GM12874 (cell line): Measurements from ENCODE around the gene ECE1.

Experiments
- TF ChIP-seq, protein P1 (sequence below): IDR thresholded peaks from 2 replicates; pipeline ENCODE4 v1.5.1; 2011; ENCODE audit warnings: low read depth, mild to moderate bottlenecking, control low read depth, low read length, moderate library complexity; ENCODE audit not compliant: insufficient read depth

ECE1 gene

DNA sequence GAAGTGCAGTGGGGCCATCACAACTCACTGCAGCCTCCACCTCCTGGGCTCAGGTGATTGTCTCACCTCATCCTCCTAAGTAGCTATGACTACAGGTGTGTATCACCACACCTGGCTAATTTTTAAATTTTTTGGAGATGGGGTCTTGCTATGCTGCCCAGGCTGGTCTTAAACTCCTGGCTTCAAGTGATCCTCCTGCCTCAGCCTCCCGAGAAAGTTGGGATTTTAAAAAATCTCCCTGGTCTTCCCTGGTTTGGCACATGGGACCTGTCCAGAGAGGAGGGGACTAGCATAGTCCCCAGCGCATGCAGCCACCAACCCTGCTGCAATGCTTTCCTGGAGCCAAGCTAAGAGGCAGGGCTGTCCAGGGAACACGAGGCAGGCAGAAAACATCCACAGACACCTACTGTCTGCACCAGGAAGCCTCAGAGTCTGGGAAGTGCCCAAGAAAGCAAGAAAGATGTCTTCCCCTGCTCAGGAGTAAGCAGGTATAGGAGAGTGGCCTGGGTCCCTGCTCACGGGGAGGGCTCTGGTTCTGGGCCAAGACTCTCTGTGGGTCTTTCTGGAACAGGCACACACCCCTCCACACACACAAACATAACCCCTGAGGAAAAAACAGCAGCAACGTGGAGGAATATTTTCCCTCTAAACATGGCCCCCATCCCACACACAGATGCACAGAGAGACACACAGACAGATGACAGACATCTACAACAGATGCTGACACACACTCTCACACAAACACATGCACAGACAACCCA, 30.8 kb downstream of the ECE1 start:
- TF ChIP-seq, protein P1, sequence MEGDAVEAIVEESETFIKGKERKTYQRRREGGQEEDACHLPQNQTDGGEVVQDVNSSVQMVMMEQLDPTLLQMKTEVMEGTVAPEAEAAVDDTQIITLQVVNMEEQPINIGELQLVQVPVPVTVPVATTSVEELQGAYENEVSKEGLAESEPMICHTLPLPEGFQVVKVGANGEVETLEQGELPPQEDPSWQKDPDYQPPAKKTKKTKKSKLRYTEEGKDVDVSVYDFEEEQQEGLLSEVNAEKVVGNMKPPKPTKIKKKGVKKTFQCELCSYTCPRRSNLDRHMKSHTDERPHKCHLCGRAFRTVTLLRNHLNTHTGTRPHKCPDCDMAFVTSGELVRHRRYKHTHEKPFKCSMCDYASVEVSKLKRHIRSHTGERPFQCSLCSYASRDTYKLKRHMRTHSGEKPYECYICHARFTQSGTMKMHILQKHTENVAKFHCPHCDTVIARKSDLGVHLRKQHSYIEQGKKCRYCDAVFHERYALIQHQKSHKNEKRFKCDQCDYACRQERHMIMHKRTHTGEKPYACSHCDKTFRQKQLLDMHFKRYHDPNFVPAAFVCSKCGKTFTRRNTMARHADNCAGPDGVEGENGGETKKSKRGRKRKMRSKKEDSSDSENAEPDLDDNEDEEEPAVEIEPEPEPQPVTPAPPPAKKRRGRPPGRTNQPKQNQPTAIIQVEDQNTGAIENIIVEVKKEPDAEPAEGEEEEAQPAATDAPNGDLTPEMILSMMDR, result no peak

DNA sequence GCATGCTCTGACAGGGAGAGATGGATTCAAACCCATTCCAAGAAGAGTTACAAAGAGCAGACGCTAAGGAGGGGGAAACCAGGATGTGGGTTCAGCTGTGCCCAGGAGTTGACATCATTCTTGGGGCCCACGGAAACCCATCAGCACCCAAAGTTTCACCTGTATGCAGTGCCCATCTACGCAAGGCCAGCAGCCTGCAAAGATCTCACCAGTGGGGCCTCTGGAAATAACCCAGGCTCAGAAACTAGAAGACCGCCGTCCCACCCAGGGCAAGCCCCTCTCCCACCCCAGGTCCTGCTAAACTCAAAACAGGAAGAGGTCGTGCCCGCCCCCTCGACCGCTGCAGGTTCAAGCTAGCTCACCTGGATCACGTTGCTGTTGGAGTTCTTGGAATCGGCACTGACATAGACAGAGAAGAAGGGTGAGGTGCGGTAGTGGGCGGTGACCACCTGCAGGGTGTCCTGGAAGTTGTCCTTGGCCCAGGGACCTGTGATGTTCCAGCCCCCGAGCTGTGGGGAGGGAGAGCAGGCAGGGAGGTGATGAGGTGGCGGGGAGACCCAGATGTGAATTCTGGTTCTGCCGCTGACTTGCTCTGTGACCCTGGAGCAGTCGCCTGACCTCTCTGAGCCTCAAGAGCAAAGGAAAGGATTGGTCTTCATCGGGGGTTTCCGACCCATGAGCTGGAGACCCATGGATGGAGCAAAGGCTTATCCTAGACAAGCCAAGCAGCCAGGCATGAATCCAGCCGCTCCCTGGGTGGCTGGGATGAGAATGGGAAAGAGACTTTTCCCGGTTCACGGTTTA, 31.7 kb downstream of the ECE1 start:
- TF ChIP-seq, protein P1, result no peak

DNA sequence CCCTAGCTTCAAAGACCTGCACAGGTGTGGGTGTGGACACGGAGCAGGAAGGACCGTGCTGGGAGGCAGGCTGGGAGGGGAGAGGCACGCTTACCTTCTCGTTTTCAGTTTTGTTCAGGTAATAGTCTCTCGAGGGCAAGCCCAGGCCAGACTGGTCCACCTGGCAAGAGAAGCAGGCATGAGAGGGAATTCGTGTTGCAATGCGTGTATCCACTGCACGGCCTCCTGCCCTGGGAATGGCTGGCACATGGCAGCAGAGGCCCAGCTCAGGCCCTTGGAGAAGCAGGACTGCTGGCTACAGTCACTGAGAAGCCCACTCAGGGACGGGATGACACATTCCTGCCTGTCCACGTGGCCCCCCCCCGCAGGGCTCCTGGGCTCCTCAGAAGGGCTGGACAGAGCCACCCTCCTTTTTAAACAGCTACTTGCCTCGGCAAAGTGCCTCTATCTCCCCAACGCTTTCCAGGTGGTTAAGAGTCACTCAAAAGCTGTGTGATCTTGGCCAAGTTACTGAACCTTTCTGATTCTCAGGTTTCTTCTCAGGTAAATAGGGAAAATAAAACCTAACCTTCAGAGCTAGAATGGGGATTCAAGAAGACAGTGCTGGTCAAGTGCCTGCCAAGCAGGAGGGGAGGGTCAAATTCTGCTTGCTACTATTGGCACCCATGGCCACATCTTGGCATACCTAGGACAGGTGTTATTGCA, 32.7 kb downstream of the ECE1 start:
- TF ChIP-seq, protein P1, result no peak

DNA sequence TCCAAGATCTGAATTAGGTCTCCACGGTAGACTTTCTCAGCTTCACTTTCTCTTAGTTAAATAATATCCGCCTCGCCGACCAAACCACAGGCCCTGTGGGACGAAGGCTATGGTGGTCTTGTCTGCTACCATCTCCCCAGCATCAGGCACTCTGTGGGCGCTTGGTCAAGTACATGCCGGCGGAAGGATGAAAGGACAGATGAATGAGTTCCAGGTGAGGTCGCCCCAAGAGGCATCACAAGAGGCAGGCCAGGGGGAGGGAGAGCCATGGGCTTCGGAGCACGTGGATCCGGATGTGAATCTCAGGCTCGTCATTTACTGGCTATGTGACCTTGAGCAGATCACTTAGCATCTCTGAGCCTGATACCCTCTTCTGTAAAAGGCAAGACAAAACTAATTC, 33.5 kb downstream of the ECE1 start:
- TF ChIP-seq, protein P1, result no peak

DNA sequence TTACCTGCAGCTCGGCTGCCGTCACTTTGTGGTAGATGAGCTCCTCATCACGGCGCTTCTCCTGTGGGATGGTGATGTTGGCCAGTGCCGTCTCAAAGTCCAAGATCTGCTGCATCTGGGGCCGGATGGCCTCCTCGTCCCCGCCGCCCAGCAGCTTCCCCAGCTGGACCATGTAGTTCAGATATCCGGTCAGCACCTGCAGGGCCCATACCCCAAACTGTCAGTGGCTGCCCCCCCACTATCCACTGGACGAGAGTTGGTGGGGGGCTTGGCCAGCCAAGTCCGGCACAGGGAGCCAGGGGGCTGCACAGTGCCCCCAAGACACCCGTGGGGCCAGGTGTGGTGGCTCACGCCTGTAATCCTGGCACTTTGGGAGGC, 34.3 kb downstream of the ECE1 start:
- TF ChIP-seq, protein P1, result no peak

DNA sequence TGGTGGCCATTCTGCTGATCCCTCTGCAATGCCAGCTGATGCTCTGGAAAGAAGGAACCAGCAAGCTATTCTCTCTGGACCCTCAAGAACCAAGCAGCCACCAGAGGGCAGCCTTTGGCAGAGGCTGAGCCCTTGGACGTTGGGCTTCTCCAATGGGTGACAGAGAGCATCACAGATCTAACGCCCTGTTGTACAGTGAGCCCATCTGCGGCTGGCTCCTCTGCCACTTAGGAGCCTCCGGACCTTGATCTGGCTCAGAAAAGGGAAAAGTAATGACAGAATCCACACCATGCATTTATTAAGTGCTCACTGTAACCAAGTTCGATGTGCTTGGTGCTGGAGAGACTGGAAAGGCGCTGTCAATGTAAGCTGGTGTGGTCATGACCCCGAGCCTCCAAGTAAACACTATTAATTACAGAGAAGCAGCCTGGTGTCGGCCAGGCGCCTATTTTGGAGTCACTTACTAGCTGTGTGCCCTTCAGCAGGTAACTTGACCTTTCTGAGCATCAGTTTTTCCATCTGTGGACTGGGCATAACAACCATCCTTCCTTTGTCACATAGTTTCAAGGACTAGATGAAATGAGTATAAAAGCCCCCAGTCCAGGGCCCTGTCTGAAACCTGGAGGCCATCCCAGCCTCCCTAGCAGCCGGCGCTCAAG, 34.9 kb downstream of the ECE1 start:
- TF ChIP-seq, protein P1, result peak; percentile 78
